Stimulated activated CD4-positive, alpha-beta T cell treated with anti-CD3 and anti-CD28 coated beads, TNF-alpha, amount 100 ng/mL, for 4 hours (primary cell): ENCODE measurements around the gene RPS6KC1.
A peak's percentile ranks its signal among the peaks of the same experiment; 100 is the strongest.
"Not testable (repeated sequence)": the region's sequence is repeated elsewhere in the genome, so short reads cannot be mapped to it uniquely, and the experiment has no call there.

Experiments
- DNase-seq, 3 experiments: peaks; one replicate each; pipeline ENCODE4 v3.0.0-alpha.2; 2020; ENCODE audit warnings: low read depth in 3 of 3

The RPS6KC1 gene, protein sequence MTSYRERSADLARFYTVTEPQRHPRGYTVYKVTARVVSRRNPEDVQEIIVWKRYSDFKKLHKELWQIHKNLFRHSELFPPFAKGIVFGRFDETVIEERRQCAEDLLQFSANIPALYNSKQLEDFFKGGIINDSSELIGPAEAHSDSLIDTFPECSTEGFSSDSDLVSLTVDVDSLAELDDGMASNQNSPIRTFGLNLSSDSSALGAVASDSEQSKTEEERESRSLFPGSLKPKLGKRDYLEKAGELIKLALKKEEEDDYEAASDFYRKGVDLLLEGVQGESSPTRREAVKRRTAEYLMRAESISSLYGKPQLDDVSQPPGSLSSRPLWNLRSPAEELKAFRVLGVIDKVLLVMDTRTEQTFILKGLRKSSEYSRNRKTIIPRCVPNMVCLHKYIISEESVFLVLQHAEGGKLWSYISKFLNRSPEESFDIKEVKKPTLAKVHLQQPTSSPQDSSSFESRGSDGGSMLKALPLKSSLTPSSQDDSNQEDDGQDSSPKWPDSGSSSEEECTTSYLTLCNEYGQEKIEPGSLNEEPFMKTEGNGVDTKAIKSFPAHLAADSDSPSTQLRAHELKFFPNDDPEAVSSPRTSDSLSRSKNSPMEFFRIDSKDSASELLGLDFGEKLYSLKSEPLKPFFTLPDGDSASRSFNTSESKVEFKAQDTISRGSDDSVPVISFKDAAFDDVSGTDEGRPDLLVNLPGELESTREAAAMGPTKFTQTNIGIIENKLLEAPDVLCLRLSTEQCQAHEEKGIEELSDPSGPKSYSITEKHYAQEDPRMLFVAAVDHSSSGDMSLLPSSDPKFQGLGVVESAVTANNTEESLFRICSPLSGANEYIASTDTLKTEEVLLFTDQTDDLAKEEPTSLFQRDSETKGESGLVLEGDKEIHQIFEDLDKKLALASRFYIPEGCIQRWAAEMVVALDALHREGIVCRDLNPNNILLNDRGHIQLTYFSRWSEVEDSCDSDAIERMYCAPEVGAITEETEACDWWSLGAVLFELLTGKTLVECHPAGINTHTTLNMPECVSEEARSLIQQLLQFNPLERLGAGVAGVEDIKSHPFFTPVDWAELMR

DNA sequence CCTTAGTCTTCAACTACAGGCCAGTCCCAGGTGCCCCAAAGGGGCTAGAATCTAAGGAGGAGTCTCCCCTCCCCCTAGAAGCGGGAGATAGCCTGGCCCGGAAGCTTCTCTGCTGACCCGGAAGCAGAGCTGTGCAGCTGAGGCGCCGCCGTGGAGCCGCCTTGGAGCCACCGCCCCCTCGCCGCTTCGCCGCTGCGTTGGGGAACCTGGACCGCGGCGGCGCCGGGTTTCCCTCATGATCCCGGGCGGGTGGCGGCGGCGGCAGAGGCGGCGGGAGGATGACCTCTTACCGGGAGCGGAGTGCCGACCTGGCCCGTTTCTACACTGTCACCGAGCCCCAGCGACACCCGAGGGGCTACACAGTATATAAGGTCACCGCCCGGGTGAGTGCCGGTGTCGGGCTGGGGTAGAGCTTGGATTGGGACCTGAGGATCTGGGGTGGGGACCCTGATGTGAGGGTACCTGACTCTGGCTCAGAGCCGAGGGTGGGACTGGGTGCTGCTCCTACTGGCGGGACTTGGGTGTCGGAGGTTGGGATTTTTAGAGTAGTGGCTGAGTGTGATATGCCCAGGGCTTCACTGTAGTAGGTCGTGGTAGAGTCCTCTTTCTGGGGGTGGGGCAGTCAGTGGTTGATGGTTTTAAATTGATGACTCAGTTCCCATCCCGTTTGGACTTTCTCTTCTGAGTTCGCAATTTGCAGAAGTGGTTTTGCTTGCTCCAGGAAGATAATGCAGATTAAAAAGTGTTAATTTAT lies at the start of gene RPS6KC1:
TSS of gene RPS6KC1 (plus strand) at position 115 of the 754 bp plus-strand sequence. CDS start at position 279, 164 bp downstream.
- peak; percentile 68 to 73 (median 71) for DNase-seq

DNA sequence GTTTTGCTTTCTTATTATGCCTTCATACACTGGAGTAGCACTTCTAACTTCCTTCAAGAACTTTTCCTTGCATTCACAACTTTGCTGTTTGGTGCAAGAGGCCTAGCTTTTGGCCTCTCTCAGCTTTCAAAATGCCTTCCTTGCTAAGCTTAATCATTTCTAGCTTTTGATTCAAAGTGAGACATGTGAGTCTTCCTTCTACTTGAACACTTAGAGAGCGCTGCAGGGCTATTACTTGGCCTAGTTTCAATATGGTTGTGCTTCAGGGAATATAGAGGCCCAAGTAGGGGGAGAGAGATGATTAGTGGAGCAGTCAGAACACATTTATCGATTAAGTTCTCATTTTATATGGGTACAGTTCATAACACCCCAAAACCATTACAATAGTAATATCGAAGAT lies 47.8 kb upstream of the RPS6KC1 start:
- DNase-seq, result no peak

DNA sequence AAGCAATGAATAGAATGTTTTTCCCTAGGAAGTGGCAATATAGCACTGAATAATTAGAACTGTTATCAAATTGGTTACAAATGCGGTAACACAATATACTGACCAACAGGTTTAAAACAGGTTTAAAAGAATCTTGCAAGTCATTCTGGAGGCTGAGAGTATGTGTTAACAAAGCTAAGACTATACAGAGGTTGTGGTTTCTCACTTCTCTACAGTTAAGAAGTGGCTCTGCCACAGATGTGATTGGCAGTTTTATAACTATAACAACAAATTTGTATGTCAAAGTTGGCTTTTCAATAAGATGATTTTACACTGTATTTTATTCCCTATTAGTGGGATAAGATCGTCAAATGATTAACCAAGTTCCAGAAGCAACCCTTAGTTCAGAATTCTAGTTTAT lies 42.5 kb upstream of the RPS6KC1 start:
- DNase-seq, result no peak

DNA sequence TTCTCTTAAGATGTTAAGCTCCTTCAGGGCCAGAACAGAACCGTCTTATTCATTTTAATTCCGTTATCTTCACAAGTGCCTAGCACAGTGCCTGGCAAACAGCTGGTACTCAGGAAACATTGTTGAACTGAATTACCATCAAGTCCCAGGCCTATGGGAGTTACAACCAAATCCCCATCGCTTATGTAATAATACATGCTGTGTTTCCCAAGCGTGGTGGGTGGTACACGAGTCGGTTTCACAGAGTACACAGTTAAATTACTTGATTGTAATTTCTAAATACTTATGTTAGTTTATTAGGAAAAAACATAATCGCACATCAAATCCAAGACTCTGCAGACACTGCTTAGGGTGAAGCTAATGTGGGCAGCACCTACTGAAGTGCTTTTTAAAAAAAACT lies 36.4 kb upstream of the RPS6KC1 start:
- DNase-seq, result no peak

DNA sequence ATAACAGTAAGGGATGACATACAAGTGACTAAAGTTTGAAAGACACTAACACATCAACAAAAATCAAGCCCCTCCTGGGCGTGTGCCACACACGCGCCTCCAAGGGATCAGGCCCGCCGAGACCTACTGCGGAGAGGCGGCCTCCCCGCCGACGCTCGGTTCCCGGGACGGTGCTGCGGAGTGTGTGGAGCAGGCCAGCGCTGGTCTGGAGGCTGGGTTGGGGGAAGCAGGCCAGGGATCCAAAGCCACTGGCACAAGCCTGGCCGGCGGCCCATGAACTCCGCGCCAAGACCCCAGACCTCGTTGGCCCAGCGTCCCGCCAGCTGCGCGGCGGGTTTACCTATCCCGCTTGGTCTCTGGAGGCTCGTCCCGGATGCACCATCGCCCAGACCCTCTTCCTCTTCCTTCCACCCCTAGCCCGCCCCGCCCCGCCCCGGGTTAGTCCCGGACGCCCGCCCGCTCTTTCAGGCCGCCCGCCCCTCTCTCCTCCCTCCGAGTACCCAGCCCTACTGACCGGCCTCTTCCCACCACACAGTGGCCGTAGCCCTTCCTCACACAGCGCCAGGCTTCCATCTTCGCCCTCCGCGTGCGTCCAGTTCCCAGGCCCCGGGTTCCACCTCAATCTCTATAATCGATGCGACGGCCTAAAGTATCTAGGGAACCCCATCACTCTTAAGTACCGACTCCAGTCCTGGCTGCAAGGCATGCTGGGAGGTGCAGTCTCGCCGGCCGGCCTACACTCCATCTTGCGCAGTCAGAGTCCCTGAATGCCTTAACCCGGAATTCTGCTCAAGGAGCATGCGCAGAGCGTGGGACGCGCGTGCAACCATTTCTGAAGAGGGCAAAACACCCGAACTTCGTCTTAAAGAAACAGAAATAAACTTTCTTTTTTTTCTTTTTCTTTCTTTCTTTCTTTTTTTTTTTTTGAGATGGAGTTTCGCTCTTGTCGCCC lies 35.7 kb upstream of the RPS6KC1 start, which contains the start of gene ANGEL2:
TSS of gene ANGEL2 (minus strand) at position 769 of the 952 bp plus-strand sequence. CDS start at position 573, 196 bp downstream.
- DNase-seq, result peak; percentile 79 to 91 (median 89)

DNA sequence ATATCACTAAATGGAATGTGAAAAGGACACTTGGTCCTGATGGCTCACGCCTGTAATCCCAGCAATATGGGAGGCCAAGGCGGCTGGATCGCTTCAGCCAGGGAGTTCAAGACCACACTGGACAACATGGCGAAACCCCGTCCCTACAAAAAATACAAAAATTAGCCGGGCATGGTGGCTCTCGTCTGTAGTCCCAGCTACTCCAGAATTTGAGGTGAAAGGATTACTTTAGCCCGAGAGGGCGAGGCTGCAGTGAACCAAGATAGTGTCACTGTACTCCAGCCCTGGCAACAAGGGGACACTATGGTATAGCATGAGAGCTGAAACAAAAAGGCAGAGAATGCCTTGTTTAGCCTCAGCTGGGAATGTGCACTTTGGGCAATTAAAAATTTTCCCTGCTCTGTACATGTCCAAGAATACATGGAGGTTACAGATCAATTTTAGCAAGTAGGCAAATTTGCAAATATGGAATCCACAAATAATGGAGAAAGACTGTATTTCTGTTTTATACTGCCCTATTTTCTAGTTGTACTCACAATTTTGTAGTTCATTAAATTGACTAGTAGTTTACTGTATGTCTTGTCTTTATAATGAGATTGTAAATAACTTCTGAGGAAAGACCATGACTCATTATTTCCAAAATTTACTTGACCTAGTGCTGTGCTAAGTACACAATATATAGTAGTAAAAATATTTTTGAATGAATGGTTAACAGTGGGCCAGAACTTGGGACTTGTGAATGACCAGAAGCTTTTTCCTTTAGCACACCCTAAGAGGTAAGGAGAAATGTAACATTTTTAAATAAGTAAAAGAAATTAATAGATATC lies 33.4 kb upstream of the RPS6KC1 start:
- no peak for DNase-seq

DNA sequence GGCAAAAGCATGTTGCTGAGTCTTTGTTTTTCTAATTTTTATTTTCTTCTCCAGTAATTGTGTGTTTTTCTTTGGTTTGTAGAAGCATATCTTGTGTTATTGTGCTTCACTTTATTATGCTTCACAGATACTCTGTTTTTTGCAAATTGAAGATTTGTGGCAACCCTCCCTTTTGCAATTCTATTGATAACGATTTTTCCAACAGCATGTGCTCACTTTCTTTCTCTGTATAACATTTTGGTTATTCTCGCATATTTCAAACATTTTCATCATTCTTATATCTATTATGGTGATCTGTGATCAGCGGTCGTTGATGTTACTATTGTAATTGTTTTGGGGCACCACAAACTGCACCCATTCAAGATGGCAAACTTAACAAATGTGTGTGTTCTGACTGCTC lies 31.6 kb upstream of the RPS6KC1 start:
- DNase-seq, result no peak

DNA sequence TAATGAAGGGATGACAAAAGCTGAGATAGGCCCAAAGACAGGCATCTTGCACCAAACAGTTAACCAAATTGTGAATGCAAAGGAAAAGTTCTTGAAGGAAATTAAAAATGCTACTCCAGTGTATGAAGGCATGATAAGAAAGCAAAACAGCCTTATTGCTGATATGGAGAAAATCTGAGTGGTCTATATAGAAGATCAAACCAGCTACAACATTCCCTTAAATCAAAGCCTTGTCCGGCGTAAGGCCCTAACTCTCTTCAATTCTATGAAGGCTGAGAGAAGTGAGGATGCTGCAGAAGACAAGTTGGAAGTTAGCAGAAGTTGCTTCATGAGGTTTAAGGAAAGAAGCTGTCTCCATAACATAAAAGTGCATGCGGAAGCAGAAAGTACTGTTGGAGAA lies 31.0 kb upstream of the RPS6KC1 start:
- no peak for DNase-seq

DNA sequence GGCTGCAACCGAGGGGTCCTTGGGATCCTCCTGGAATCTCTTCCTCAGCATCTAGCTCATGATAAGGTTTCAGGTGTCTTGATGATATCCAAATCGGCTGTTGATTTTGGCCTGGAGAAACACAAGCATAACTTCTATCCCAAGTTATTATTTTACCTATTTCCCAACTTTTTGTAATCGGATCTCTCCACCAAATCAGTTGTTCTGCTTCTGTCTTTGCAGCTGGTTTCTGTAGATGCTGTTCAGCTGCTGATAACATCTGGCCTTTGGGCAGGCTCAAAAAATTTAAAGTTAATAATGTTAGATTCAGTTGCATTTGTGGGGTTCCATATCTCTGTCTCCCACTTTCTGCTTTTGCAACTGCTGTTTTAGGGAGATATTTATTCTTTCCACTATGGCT lies 24.0 kb upstream of the RPS6KC1 start:
- DNase-seq, result not testable (repeated sequence)

DNA sequence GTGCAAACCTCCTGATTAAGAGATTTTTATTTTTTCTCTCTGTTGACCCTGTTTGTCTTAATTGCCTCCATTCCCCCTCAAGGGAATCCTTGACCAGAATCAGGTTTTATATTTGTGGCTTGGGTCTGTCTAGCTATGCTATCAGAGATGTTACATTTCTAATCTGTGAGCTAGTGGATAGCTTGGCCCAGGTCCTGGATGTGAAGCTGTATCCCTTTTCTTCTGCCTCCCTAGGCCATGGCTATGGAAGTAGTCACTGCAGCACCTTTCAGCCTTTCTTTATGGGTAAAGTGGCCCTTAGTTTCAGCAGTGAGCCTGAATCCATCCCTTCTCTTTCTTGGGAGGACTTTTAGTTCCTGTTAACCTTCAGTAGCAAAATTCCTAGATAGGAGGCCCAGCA lies 18.4 kb upstream of the RPS6KC1 start:
- DNase-seq, result no peak

DNA sequence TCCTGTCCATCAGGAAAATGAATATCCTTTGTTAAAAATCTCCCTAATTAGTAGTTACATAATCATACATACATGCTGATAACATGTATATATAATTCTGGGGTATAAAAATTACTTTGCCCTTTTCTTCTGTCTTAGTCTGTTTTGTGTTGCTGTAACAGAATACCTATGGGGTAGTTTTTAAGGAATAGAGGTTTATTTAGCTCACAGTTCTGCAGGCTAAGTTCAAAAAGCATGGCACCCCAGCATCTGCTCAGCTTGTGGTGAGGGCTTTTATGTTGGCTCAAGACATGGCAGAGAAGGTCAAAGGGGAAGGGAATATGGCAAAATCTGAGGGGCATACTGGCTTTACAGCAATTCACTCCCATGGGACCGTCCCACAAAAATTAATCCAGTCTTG lies 16.3 kb upstream of the RPS6KC1 start:
- DNase-seq, result no peak

DNA sequence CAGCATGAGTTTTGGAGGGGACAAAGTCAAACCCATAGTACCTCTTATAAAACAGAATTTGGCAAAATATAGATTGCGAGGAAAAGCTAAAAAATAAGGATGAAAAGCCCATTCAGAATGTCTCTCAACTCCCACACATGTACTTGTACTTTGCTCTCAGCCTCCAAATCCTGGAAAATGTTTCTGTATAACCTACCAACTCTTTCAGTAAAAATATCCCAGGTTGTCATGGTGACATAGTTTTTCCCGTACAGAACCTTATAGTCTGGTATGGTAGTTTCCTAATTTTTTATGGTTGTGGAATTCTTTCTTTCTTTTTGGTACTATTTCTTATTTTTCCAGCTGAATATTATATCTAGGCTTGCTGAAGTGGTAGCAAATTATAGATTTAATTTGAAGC lies 15.5 kb upstream of the RPS6KC1 start:
- no peak for DNase-seq

DNA sequence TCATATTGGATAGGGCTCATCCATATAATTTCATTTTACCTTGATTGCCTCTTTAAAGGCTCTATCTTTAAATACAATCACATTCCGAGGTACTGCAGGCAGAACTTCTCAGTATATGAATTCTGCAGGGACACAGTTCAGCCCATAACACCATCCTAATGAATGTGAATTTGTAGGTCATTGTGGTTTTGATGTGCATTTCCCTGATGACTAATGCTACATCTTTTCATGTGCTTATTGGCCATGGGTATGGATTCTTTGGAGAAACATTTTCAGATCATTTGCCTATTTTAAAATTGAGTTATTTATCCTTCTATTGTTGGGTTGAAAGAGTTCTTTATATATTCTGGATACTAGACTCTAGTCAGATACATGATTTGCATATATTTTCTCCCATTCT lies 9.6 kb upstream of the RPS6KC1 start:
- no peak for DNase-seq

DNA sequence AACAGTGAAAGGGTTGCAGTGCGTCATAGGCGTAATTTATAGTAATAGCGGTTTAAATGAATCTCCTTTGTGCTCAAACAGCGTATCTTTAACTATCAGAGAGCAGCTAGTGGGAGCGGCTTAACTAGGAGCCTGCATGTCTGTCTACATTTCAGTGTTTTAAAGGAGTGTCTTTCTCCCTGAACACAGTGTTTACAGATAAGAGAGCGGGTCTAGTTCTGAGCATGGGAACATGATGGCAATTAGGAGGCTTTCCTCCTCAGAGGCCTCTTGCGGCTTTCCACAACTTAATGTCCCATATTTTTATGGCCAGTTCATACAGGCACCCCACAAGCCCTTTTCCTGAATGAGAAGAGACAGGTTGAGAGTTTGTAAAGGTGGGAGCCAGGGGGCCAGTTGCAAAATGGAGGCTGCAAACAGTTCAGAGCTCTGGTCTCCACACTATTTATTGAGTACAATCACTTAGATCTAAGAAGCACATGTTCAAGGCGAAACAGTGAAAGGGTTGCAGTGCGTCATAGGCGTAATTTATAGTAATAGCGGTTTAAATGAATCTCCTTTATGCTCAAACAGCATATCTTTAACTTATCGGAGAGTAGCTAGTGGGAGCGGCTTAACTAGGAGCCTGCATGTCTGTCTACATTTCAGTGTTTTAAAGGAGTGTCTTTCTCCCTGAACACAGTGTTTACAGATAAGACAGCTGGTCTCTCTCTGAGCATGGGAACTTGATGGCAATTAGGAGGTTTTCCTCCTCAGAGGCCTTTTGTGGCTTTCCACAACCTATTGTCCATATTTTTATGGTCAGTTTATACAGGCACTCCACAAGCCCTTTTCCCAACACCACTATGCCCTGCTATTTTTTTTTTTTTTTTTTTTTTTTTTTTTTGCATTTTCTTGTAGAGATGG lies 5.5 kb upstream of the RPS6KC1 start:
- not testable (repeated sequence) for DNase-seq

DNA sequence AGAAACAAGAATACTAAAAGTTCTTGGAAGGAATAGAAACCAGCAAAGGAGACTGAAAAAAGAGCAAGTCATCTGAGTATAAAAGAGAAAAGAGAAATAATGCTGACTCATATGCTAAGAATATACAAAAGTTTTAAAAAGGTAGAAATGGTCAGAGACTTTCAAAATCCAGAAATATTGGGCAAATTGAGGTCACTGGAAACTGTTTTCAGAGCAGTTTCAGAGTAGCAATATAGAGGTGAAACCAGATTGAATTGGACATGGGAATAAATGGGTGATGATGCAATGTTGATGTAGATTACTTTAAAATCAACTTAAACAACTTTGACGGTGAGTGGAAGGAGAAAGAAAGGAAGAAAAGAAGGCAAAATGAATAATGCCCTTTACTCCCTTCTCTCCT lies 1.8 kb upstream of the RPS6KC1 start:
- DNase-seq, result no peak

DNA sequence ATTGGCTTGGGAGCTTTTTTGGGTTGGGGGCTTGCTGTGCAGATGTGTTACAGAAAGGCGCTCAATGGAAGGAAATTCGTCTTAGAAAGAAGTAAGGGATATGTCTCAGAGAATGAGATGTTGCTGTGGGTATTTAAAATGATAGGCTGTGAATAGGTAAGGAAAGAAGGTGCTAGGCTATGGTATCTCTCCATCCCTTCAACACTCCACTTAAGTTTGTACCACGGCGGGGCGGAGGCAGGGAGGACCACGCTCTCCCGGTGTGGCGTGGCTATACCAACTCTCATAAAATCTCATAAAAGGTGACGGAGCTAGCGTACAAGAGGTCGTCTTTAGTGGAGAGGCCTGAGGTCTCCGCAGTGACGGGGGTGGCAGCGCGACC lies 305 bp upstream of the RPS6KC1 start:
- DNase-seq, result no peak

DNA sequence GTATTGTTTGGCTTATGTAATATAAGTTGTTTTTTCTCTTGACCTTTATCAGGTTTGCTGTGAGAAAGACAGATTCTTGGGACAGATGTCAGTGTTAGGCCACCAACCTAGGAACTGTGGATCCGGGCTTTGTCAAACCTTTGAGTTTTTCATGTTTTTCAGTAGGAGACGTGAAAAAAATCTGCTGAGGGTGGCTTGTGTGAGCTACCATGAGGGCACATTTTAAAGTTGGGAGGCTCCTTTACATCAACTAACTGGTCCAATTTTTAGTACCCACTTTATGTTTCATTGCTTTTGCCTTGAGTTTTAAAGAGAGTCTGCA lies 801 bp downstream of the RPS6KC1 start:
- DNase-seq, result no peak

DNA sequence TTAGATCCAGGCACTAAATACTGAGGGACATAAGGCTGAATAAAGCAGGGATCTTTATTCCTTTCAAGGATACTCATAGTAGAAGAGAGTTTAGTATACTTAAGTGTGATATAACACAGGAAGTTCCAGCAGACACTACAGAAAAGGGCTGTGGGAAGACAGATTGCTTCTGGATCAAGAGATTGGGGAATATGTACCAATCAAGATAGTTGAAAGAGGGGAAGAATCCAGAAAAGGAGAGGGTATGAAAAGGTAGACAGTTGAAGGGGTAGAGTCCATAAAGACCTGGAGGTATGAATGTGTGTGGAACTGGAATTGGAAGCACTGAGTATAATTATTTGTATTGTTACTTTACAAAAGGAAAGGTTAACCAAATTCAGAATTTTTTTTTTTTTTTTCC lies 2.4 kb downstream of the RPS6KC1 start:
- DNase-seq, result no peak

DNA sequence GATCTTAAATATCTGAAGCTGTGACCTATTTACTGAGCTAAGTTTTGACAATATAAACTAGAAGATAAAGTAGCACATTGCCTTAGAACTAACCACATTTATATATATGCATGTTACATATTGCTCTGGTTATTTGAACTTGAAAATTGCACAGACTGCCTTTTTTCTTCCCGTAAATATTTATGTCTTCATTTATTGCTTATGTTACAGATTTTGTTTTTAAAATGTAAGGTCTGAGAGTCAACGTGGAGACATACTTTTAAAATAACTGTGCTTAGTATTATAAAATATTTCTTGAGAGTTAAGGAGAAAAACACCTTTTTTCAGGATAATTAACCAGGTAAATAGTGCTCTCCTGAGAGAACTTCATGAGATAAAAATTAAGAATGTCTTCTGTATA lies 3.1 kb downstream of the RPS6KC1 start:
- DNase-seq, result no peak
